ENCODE measurements around the gene ARL9.
"Not testable (repeated sequence)": the region's sequence is repeated elsewhere in the genome, so short reads cannot be mapped to it uniquely, and the experiment has no call there.

ARL9 gene, protein sequence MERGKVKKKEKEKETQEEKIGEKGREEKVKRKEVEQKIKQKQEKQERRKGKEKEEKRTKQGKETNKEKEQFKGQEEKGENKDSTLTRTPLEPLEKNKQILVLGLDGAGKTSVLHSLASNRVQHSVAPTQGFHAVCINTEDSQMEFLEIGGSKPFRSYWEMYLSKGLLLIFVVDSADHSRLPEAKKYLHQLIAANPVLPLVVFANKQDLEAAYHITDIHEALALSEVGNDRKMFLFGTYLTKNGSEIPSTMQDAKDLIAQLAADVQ

DNA sequence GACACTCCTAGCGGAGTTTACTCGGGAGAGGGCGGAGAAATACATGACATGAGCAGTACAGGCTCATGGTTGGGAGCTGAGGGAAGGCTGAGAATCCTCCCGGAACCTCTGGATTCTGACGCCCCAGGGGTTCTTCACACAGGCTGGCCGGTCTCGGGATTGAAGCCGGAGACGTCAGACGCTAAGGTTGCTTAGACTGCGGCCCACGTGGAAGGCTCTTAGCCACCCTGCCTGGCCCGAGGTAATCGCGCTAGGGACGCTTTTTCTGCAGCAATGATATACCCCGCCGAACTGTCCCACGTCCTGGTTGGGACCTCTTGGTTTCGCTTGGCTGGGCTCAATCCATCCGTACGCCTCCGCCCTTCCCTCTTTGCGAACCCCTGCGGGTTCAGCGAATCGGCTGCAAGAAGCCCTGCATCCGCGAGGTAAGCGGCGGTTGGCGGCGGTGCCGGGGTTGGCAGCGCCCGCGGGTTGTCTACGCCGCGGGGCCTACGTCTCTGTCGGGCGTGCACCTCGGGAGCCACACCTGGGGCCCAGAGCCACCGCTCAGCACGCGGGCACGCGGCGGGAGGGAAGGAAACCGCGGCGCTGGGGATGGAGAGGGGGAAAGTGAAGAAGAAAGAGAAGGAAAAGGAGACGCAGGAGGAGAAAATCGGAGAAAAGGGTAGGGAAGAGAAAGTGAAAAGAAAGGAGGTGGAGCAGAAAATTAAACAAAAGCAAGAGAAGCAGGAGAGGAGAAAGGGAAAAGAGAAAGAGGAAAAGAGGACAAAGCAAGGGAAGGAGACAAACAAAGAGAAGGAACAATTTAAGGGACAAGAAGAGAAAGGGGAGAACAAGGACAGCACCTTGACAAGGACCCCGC, at the start of gene ARL9:
TSS of gene ARL9 (plus strand) at position 523 of the 862 bp plus-strand sequence. CDS start at position 595, 72 bp downstream.
- DNase-seq (ENCODE audit: low spot score) = peak; percentile 9

DNA sequence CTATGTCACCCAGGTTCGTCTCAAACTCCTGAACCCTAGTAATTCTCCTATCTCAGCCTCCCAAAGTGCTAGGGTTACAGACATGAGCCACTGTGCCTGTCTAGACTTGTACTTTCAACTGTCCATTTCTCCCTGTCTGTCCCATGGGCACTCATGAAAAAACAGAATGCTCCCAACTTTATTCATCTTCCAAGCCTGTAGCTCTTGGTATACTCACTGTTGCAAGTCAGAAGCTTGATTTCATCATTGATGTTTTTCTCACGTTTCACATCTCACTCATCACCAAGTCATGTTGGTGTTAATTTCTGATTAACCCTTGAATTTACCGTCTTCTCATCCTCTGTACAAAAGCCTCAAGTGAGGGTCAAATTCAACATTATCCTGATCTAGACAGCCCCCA, 45.5 kb upstream of the ARL9 start:
- no peak for DNase-seq (ENCODE audit: low spot score)

- no peak for DNase-seq (ENCODE audit: low spot score)
Measured at GRCh38 chr4:56462157-56462556, 43.4 kb upstream of the ARL9 start.

DNA sequence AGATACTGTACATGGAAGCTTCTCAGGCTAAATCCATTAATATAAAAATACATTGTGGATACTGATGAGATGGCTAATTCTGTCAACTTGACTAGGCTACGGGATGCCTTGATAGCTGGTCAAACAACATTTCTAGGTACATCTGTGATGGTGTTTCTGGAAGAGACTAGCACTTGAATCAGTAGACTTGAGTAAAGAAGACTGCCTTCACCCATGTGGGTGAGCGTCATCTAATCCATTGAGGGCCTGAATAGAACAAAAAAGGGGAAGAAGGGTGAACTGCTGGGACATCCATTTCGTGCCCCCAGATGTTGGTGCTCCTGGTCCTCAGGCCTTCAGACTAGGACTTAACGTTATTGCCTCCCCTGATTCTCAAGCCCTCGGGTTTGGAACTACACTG, 41.9 kb upstream of the ARL9 start:
- no peak for DNase-seq (ENCODE audit: low spot score)

- DNase-seq (ENCODE audit: low spot score) = no peak
Measured at GRCh38 chr4:56464581-56464980, 41.0 kb upstream of the ARL9 start.

DNA sequence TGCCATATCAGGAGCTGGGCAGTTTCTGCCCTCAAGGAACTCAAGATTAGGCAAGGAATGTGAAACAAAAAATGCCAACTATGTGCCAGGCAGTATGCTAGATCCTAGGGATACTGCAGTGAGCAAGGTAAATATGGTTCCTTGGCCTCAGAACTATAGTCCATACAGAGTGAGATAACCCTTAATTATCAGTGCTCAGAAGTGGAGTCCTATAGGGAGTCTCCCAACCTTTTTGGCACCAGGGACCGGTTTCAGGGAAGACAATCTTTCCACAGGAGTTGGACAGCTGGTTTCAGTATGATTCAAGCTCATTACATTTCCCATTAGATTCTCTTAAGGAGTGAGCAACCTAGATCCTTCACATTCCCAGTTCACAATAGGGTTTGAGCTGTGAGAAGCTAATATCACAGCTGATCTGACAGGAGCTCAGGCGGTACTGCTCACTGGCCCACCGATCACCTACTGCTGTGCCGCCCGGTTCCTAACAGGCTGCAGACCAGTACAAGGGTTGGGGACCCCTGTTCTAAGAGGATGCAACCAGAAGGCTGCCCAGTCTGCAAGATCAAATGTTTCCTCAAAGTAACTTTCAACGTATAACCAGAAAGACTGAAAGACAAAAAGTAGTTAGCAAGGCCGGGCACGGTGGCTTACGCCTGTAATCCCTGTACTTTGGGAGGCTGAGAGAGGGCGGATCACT, 39.8 kb upstream of the ARL9 start:
- DNase-seq (ENCODE audit: low spot score) = no peak

DNA sequence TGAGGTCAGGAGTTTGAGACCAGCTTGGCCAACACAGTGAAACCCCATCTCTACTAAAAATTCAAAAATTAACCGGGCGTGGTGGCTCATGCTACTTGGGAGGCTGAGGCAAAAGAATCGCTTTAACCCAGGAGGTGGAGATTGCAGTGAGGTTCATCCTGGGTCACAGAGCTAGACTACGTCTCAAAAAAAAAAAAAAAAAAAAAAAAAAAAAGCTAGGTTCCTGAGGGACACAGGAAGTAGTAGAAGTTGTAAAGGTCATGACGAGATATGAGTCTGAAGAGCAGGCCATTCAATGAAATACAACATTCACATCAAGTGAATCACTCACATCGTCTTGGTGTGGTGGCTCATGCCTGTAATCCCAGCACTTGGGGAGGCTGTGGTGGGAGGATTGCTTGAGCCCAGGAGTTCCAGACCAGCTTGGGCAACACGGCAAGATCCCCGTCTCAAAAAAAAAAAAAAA, 39.3 kb upstream of the ARL9 start:
- not testable (repeated sequence) for DNase-seq (ENCODE audit: low spot score)

- DNase-seq (ENCODE audit: low spot score) = no peak
Measured at GRCh38 chr4:56466910-56467283, 38.7 kb upstream of the ARL9 start.

- peak; percentile 92 for DNase-seq (ENCODE audit: low spot score)
Measured at GRCh38 chr4:56467284-56468096, 38.1 kb upstream of the ARL9 start, which contains the start of gene SRP72. Gene SRP72, plus strand, starts transcription at chr4:56467617. Its CDS starts 19 bp downstream, at chr4:56467636.

GRCh38 chr4:56468097-56468422, 37.5 kb upstream of the ARL9 start:
- peak; percentile 46 for DNase-seq (ENCODE audit: low spot score)

DNA sequence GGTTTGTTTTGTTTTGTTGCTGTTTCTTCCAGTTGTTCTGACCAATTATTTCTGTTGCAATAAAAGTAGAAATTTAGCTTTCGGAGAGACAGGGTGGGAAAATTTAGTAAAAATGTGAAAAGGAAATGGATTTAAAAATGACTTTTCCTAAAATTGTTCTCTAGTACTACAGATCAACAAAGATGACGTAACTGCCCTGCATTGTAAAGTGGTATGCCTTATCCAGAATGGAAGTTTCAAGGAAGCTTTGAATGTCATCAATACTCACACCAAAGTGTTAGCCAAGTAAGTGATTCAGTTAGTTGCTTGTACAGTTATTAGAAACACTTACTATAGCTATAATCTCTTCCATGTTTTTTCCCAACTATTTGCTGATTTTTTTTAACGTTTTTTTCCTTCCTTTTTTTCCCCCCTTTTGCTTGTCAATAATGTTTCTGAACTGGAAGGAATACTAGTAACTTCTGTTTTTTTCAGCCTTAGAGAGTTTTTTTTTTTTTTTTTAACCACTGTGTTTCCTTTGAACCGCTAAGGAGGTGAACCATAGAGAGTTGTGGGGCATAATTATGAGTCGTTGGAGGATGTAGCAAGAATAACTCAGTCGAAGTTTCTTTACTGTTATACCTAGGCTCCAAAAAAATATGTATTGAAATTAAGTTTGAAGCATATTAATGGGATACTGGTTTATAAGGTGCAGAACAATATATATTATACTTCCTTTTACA, 35.9 kb upstream of the ARL9 start:
- DNase-seq (ENCODE audit: low spot score) = no peak

- no peak for DNase-seq (ENCODE audit: low spot score)
Measured at GRCh38 chr4:56475917-56476316, 29.7 kb upstream of the ARL9 start.

DNA sequence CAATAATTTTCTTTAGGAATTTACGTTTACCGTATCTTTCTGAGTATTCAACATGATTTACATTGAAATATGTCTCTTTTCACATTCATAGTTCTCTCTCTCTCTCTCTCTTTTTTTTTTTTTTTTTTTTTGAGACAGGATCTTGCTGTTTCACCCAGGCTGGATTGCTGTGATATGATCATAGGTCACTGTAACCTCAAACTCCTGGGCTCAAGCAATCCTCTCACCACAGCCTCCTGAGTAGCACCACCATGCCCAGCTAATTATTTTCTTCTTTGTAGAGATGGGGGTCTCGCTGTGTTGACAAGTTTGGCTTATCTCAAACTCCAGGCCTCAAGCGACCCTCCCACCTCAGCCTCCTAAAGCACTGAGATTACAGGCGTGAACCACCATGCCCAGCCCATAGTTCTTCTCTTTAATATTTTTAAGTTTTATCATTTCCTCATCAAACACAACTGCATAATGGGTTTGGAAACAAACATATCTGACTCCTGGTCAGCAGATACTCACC, 28.3 kb upstream of the ARL9 start:
- no peak for DNase-seq (ENCODE audit: low spot score)

DNA sequence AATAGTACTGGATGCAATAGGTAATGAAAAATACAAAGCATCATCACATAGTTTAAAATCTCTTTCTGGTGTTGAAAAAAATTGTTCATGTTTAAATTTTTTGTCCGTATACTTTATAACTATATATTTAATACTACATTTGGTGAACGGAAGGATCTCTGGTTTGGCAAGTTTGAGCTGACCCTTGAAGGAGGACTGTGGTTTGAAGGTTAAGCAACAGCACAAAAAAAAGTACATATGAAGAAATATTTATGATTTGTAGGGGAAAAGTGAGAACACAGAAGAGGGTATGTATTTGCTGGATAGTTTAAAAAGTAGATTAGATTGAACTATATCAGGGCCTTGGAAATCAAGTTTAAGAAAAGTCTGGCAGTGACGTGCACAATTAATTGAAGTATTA, 24.9 kb upstream of the ARL9 start:
- no peak for DNase-seq (ENCODE audit: low spot score)

DNA sequence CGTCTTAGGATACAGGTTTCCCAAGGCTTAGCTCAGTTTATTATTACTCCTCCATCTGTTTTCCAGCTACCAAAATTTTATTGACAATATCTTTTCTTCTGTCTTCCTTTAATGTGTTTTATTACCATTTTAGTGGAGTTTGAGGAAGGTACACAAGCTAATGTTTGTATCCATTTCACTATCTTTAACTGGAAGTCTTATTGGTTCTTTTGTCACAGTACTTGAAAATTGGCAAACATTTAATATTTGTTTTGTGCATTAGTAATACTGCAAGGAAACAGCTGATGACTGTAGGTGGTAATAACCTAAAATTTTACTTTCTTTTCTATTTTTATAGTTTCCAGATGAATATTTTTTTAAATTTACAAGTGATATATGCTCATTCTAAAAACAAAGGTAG, 9.3 kb upstream of the ARL9 start:
- DNase-seq (ENCODE audit: low spot score) = no peak

- no peak for DNase-seq (ENCODE audit: low spot score)
Measured at GRCh38 chr4:56511098-56511497, 5.5 kb downstream of the ARL9 start.

DNA sequence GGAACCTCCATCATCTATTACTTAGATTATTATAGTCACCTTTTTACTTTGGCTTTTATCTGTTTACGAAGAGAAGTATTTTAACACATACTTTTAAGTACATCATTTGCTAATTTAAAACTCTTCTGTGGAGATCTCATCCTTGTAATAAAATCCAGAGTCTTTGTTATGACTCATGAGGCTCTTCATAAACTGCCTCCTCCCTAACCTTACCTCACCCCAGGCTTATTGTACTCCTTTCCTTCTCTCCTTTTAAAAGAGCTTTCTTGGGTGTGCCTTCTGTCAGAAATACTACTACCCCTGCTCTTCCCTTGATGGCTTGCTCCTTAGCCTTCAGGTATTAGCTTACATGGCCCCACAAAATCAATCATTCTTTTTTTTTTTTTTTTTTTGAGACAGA, 6.6 kb downstream of the ARL9 start:
- DNase-seq (ENCODE audit: low spot score) = no peak

DNA sequence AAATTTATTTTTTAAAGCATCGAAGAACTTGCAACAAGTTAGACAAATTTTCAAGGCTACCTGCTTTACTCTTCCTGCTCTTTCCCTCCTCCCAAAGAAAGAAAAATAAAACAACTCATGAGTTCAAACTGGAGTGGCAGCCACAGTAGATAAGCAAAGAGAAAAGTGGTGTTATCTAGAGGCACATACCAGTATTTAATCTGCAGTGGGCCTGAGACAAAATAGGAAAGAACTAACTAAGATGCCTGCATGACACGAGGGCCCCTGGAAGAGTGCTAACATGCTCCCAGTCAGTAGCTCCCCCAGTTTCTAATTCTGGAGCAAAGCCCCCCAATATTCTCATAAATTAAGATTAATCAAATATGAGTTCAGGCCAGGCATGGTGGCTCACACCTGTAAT, 7.9 kb downstream of the ARL9 start:
- no peak for DNase-seq (ENCODE audit: low spot score)

DNA sequence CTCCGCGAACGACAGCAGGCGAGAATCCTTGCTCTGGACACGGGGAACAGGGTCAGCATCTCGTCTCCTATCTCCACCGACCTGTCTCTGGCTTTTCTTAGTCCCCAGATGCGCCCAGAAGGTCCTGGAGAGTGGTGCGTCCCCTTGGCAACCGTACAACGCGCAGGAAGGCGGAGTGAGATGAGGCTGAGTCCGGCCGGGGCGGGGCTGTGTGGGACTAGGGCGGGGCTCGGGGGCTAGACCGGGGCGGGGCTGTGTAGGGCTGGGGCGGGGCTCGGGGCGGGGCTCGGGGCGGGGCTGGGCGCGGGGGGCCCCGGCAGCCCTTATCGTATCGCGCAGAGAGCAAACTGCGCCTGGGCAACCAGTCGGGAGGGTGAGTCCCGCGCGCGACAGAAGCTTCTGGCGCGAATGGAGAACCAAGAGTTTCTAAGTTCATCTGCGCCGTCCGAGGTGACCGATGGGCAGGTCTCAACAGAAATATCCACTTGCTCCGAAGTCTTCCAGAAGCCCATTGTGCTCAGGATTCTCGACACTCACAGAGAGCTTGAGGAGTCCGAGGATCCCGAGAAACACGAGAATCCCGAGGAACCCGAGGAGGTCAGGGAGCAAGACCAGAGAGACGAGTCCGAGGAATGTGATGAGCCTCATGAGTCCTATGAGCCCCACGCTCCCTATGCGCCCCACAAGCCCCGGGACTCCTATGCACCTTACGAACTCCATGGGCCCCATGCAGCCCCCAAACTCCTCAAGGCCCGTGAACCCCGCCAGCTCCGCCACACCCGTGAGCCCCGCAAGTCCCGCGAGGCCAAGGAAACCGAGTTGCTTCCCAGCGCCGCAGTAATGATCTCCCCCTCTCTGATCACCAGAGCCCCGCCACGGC, 24.9 kb downstream of the ARL9 start:
- DNase-seq (ENCODE audit: low spot score) = peak; percentile 69

DNA sequence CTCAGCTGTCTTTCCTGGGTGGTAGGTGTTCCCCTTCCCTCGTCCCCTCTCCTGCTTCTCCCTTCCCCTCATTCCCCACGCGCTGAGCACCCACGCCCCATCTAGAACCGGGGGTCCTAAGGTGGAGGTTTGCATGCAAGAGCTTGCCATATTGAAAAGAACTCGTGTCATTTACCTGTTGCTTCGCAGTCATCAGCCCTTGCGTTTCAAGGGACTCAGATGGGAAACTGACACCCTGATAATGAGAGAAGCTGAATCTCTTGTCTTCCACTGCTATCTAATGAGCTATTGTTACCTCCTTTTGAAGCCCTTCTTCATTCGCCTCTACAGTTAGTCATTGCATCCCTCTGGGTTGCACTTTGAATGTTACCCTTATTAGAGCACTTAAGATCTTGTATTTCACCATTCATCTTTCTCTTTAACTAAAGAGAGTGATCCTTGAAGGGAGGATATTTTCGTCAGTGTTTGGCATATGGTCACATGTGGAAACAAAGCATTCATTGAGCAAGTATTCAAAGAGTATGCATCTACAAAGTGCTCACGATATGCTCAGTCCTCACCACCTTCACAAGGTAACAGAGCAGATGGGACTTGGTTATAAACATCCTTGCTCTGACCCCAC, 25.7 kb downstream of the ARL9 start:
- peak; percentile 6 for DNase-seq (ENCODE audit: low spot score)

Measured in pons (tissue), 1 donor.